Pulmonary artery endothelial cell (primary cell): Measurements from ENCODE around the gene AGTPBP1. TPM values are rescaled to one million over a fixed set of nuclear protein-coding genes. Genes with fewer than 3 reads are reported as not detected.
"Not testable (repeated sequence)": the region's sequence is repeated elsewhere in the genome, so short reads cannot be mapped to it uniquely, and the experiment has no call there.

Experiments
- DNase-seq: peaks from one replicate; pipeline ENCODE4 v3.0.0-alpha.2; 2011; ENCODE audit warnings: low read depth, low spot score
- total RNA-seq: library from RNA; depleted of rRNA; stranded (reverse); fragments of >200 nt; gene quantifications from 2 replicates; pipeline ENCODE4 v1.2.3, GENCODE V29; 2014

The AGTPBP1 gene
- total RNA-seq, 1 donor from 2014 or later = 24.5 TPM

DNA sequence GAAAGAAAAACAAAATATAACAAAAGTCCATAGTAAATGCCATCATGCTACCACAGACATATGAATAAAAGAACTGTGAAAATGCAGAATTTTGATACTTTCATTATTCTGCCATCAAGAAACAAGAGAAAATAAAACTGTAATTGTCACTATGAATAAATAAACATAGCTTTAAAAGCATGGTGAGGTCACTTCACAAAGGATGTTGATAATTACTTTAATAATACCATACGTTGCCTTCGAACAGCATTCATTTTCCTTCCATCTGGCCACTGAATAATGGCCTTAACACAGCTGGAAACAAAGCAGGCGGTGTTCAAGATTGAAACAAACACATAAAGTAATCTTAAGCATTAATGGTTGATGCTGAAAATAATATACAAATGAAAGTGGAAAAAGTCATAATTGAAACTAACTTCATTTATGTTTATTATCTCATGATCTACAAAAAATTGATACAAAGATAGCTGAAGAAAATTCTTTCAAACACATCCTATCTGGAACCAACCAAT lies 102.0 kb downstream of the AGTPBP1 start:
- DNase-seq = no peak

GRCh38 chr9:85631809-85632208 lies 109.9 kb downstream of the AGTPBP1 start:
- no peak for DNase-seq

DNA sequence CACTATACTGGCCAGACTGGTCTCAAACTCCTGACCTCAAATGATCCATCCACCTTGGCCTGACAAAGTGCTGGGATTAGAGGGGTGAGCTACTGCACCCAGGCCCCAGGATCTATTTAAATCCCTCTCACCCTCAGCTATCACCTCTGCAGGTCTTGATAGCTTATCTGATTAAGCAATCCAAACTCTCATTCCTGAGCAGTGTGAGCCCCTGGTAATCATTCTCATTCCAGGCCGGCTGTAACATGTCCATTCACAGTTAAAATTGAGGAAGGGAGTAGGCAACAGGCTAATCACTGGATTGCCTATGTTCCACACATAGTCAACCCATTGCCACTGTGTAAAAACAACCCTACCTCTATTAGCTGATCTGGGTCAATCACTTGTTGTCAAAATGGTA lies 111.1 kb downstream of the AGTPBP1 start:
- DNase-seq = no peak

GRCh38 chr9:85617141-85617670 lies 124.5 kb downstream of the AGTPBP1 start:
- no peak for DNase-seq

DNA sequence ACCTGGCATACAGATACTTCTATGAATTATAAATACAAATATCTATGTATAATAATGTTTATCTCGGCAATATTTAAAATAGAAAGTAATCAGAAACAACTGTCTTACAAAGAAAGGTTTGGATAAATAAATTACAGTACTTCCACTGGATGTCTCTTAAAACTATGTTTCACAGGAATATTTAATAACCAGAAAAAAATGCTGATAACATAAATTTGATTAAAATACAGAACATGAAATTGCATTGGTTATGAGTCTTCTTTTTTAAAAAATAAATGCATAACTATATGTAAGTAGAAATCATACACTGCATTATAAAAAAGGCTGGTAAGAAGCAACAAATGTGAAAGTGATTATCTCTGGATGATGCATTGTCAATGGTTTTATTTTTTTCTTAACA lies 126.0 kb downstream of the AGTPBP1 start:
- DNase-seq = no peak

GRCh38 chr9:85610074-85610860 lies 131.5 kb downstream of the AGTPBP1 start:
- DNase-seq = peak; percentile 32

DNA sequence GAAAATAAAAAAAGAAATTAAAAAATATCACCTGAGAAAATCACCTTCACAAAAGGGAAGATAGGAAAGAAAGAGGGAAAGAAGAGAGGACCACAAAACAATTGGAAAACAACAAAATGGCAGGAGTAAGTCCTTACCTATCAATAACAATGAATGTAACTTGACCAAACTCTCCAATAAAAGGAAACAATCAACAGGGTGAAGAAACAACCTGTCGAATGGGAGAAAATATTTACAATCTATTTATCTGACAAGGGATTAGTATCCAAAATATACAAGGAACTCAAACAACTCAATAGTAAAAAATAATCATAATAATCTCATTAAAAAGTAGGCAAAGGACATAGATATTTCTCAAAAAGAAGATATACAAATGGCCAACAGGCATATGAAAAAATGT lies 135.8 kb downstream of the AGTPBP1 start:
- no peak for DNase-seq

DNA sequence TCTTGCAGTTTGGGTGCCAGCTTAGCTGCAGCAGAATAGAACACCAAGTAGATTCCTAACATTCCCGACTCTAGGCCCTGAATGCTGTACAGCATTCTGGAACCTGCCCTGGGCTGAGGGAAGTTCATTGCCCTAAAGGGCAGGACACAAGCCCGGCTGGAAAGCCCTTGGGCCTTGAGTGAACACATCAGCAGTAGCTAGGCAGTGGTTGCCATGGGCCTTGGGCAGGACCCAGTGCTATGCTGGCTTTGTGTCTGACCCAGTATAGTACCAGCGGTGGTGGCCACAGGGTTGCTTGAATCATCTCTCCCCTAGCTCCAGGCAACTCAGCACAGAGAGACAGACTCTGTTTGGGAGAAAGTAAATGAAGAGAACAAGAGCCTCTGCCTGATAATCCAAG lies 137.8 kb downstream of the AGTPBP1 start:
- DNase-seq = no peak

DNA sequence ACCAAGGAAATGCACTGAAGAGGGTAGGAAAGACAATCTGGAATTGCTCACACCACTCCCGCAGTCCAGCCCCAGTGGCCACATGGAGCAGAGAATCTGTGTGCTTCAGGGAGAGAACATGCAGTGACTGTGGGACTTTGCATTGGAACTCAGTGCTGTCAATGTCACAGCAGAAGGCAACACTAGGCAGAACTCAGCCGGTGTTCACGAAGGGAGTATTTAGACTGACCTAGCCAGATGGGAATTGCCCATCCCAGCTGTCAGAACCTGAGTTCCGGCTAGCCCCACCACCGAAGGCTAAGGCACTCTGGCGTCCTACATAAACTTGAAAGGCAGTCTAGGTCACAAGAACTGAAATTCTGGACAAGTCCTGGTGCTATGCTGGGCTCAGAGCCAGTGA lies 139.0 kb downstream of the AGTPBP1 start:
- DNase-seq = no peak

DNA sequence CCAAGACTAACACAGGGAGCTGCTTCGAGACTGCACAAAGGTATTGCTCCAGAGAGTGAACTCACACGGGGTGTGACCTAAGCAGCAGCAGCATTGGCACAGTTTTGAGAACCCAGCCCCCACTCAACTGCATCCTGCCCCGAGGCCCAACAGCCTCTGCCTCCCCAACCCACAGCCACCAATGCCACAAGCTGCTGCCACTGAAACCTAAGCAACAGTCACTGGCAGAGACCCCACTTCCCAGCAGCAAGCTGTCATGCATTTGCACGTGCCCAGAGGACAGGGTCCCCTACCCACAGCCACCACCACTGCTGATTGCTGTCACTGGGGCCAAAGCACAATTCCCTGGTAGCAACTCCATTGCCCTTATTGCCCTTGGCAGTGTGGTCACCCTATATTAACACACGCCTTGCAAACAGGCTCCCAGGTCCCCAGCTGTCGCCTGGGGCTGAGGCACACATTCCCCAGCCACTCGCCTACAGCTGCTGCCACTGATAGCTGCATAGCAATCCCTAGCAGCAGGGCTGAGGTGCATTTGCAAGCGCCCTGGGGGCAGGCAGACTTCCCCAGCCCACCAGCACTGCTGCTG lies 141.0 kb downstream of the AGTPBP1 start:
- DNase-seq = no peak

- DNase-seq = no peak
Observed at GRCh38 chr9:85599540-85600105, 142.1 kb downstream of the AGTPBP1 start.

GRCh38 chr9:85594316-85594715 lies 147.4 kb downstream of the AGTPBP1 start:
- DNase-seq = no peak

GRCh38 chr9:85586684-85587083 lies 155.1 kb downstream of the AGTPBP1 start:
- DNase-seq = no peak

- DNase-seq = no peak
Observed at GRCh38 chr9:85577353-85577952, 164.3 kb downstream of the AGTPBP1 start.

DNA sequence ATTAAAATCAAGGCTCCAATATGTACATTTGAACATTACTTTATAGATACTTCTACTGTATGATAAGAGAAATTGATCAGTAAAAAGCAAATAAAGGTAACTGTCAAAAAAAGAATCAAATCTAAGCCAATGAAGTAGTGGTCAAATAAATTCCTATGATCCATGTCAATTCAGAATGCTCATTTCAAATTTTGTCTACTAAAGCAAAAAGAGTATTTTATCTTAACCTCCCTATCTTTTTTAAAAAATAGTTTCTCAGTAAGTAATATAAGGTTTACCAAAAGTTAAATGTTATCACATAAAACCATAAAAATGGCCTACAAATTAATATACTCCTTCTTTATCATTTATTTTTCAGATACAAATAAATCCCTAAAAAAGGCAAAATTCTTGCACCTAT lies 165.9 kb downstream of the AGTPBP1 start:
- no peak for DNase-seq

DNA sequence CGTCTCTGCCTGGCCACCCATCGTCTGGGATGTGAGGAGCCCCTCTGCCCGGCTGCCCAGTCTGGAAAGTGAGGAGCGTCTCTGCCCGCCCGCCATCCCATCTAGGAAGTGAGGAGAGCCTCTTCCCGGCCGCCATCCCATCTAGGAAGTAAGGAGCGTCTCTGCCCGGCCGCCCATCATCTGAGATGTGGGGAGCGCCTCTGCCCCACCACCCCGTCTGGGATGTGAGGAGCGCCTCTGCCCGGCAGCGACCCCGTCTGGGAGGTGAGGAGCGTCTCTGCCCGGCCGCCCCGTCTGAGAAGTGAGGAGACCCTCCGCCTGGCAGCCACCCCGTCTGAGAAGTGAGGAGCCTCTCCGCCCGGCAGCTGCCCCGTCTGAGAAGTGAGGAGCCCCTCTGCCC lies 168.2 kb downstream of the AGTPBP1 start:
- DNase-seq = not testable (repeated sequence)

DNA sequence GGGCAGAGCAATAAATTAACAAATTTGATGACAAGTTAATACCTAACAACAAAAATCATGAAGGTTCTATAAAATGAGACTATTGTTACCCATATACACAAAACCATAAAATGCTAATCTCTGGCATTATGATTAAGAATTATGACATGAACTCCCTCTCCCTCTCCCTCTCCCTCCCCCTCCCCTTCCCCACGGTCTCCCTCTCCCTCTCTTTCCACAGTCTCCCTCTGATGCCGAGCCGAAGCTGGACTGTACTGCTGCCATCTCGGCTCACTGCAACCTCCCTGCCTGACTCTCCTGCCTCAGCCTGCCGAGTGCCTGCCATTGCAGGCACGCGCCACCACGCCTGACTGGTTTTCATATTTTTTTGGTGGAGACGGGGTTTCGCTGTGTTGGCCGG lies 168.8 kb downstream of the AGTPBP1 start:
- not testable (repeated sequence) for DNase-seq

DNA sequence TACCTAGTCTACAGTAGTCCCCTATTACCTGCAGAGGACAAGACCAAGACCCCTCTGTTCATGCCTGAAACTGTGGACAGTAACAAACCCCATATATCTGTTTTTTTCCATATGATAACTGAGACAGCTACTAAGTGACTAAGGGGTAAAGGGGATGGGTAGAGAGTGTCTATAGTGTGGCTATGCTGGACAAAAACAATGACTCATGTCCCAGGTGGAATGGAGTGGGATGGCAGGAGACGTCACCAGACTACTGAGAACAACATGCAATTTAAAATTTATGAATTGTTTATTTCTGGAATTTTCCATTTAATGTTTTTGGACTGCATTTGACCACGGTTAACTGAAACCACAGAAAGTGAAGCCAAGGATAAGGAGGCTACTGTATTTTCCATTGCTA lies 171.8 kb downstream of the AGTPBP1 start:
- DNase-seq = no peak

GRCh38 chr9:85559526-85559925 lies 182.2 kb downstream of the AGTPBP1 start:
- no peak for DNase-seq

- DNase-seq = no peak
Observed at GRCh38 chr9:85554349-85554748, 187.4 kb downstream of the AGTPBP1 start.

DNA sequence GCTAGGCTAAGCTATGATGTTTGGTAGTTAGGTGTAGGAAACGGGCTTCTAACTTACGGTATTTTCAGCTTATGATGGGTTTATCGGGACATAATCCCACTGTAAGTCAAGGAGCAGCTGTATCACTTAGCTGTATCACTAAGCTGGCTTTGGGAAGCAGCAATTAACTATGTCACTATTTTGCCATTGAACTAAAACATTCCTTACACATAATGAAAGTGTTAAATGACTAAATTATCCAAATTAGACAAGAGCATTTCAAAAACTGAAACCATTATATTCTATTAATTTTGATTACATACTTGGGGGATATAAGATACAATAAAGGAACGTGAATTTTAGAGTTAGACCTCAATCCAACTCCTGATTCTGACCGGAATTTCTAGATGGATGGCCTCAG lies 188.3 kb downstream of the AGTPBP1 start:
- DNase-seq = no peak

- no peak for DNase-seq
Observed at GRCh38 chr9:85547599-85547998, 194.2 kb downstream of the AGTPBP1 start.
